Lower leg skin (tissue), 4 donors: Measurements from ENCODE around the gene CELF5. TPM values are rescaled to one million over a fixed set of nuclear protein-coding genes. Genes with fewer than 3 reads are reported as not detected.

ENCODE experiments used
- DNase-seq, 2 donors: peaks; one replicate each; pipeline ENCODE4 v3.0.0-alpha.2; 2019; ENCODE audit warnings: low spot score in 2 of 2
- H3K4me3 ChIP-seq: fragments of 200-600 bp; sonication (generic); 2 replicates; pipeline ENCODE4 v1.5.1; 2017; ENCODE audit warnings: mild to moderate bottlenecking, low read depth; ENCODE audit not compliant: poor library complexity, severe bottlenecking
- POLR2A ChIP-seq, 2 donors: fragments of 450-650 bp; IDR thresholded peaks; one replicate each; pipeline ENCODE4 v1.6.1; 2016 to 2017; ENCODE audit warnings: antibody characterized with exemption in 2 of 2, mild to moderate bottlenecking in 1 of 2, moderate library complexity in 1 of 2
- WGBS, 2 donors: methylation state at CpG; one replicate each; pipeline ENCODE4 v1.1.5; 2018; 5-methylcytosine and 5-hydroxymethylcytosine counted together
- intact Hi-C: fragments of 100-400 bp; cut with DNase I; formaldehyde crosslinking; loops from one replicate; pipeline ENCODE4 v1.15.0; 2023; ENCODE audit warnings: low total_unique reads
- total RNA-seq, 4 donors: library from RNA; depleted of rRNA; stranded (reverse); fragments of >200 nt; gene quantifications; one replicate each; pipeline ENCODE4 v1.1.0, GENCODE V29; 2016
- TF ChIP-seq, protein P1 (sequence below), 3 donors: fragments of 450-650 bp; IDR thresholded peaks; one replicate each; pipeline ENCODE4 v1.5.1; 2016; ENCODE audit warnings: antibody characterized with exemption in 3 of 3, mild to moderate bottlenecking in 3 of 3, moderate library complexity in 2 of 3

Gene CELF5
- total RNA-seq, 4 donors from 2014 or later: 0.20 to 0.39 TPM; not detected in 2

DNA sequence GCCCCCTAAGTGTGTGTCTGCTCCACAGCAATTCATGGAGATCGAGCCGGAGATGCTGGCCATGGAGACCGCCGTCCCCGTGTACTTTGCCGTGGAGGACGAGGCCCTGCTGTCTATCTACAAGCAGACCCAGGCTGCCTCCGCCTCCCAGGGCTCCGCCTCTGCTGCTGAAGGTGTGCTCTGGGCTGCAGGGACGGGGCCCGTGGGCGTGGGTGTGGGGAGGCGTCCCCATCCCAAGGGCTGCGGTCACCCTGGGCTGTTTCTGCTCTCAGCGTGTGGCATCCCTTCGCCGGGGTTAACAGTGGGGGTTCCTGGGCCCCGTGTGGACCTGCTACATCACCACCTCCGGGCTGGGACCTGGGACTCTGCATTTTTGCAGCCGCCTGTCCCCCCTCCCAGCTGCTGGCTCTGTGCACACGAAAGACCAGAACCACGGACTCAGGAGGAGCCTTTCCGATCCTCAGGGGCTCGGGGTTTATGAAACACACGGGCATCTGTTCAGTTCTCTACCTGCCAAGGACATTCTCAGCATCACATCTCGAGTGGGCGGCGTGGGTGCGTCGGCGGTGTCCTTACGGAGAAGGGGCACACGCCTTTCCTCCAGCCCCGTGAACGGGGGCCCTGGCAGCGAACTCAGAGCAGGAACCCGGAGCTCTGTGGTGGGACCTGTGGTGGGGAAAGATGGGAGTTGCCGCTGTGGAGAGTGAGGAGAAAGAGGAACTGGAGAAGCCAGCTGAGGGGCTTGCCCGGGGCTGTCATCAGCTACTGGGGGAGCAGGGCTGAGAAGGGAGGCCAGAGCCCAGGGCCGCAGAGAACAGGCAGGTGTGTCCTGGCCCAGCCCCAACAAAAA is 31.0 kb upstream of the CELF5 start:
- intact Hi-C loops: no loop called here
- 82 to 86% methylated on average over 35 to 39 of the region's 40 CpGs for WGBS, 2 donors
- no peak for DNase-seq
- TF ChIP-seq, protein P1, sequence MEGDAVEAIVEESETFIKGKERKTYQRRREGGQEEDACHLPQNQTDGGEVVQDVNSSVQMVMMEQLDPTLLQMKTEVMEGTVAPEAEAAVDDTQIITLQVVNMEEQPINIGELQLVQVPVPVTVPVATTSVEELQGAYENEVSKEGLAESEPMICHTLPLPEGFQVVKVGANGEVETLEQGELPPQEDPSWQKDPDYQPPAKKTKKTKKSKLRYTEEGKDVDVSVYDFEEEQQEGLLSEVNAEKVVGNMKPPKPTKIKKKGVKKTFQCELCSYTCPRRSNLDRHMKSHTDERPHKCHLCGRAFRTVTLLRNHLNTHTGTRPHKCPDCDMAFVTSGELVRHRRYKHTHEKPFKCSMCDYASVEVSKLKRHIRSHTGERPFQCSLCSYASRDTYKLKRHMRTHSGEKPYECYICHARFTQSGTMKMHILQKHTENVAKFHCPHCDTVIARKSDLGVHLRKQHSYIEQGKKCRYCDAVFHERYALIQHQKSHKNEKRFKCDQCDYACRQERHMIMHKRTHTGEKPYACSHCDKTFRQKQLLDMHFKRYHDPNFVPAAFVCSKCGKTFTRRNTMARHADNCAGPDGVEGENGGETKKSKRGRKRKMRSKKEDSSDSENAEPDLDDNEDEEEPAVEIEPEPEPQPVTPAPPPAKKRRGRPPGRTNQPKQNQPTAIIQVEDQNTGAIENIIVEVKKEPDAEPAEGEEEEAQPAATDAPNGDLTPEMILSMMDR (IDR thresholded peaks at IDR 0.05): no peak
- TF ChIP-seq POLR2A (IDR thresholded peaks at IDR 0.05): no peak
- H3K4me3 ChIP-seq: no peak overlapping the region

DNA sequence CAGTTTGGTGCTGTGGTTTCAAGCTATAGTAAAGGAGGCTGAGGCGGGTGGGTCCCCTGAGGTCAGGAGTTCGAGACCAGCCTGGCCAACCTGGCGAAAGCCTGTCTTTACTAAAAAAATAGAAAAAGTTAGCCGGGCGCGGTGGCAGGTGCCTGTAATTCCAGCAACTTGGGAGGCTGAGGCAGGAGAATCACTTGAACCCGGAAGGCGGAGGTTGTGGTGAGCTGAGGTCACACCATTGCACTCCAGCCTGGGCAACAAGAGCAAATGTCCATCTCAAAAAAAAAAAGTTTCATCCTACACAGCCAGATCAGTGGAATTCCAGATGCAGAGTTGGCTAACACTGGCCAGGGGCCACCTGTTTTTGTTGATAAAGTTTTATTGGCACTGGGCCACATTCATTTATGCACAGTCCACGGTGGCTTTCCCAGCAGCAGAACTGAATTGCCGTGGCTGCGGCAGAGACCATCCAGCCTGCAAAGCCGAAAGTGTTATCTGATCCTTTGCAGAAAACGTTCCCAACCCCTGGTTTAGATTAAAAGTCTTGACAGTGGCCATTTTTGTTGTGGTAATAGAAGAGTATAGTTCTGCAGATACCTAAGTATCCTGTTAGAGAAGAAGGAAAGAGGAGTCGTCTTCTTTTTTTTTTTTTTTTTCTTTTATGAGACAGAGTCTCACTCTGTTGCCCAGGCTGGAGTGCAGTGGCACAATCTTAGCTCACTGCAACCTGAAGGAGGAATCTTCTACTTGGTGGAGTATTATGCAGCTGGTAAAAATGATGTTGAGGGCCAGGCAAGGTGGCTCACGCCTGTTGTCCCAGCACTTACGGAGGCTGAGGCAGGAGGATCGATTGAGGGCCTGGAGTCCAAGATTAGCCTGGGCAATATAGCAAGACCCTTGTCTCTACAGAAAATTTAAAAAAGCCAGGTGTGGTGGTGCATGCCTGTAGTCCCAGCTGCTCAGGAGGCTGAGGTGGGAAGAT is 30.1 kb upstream of the CELF5 start:
- 87 to 92% methylated on average over 17 of the region's 17 CpGs for WGBS, 2 donors
- DNase-seq: no peak
- TF ChIP-seq, protein P1 (IDR thresholded peaks at IDR 0.05): no peak
- TF ChIP-seq POLR2A (IDR thresholded peaks at IDR 0.05): no peak
- intact Hi-C loops: no loop called here
- H3K4me3 ChIP-seq: no peak overlapping the region

DNA sequence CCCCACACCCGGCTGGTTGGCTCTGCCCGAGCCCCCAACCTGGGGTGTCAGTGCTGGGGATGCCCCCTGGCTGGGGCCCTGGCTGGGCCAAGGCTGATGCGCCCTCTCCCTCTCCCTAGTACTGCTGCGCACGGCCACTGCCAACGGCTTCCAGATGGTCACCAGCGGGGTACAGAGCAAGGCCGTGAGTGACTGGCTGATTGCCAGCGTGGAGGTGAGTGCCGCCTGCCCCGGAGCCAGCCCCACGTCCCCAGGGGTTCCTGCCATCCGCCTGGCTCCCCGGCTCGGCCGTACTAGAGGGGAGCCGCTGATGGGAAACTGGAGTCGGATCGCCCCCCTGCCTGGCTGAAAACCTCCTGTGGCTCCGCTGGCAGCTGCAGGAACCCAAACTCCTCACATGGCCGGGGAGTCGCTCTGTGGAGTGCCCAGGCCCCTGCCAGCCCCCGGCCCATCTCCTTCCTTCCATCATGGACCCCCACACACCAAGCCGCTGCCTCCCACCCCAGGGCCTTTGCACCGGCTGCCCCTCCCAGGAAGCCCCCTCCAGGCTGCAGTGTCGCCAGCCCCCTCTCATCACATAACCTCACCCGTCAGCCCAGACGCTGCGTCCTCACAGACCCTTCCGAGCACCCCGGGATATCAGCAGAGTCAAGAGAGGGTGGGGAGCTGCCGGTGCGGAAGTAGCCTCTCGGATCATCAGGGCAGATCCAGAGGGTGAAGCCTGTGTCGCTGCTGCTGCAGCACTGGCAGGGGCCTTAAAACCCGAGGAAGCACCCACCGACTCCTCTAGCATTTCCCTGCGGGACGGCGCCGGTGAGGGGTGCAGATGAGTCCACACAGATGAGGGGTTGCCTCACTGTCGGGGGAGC is 28.2 kb upstream of the CELF5 start:
- intact Hi-C loops: no loop called here
- no peak for DNase-seq
- 91 to 95% methylated on average over 29 to 38 of the region's 42 CpGs for WGBS, 2 donors
- TF ChIP-seq, protein P1 (IDR thresholded peaks at IDR 0.05): no peak
- no peak for TF ChIP-seq POLR2A (IDR thresholded peaks at IDR 0.05)
- H3K4me3 ChIP-seq: no peak overlapping the region

DNA sequence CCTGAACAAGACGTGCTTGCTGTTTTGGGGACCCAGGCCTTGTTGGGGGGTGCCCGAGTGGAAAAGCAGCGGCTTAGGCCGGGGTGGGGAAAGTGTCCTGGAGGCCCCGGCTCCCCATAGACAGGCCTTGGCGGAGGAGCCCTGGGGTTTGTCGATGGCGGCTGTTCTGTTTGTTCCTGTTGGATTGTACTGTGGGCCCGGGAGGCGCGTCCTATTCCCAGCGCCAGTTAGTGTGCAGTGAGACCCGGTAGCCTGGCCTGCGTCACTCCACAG is 27.6 kb upstream of the CELF5 start:
- no peak for DNase-seq
- WGBS, 2 donors: 94 to 98% methylated on average over 12 to 14 of the region's 14 CpGs
- TF ChIP-seq, protein P1 (IDR thresholded peaks at IDR 0.05): no peak
- no peak for TF ChIP-seq POLR2A (IDR thresholded peaks at IDR 0.05)
- intact Hi-C loops: no loop called here
- H3K4me3 ChIP-seq: no peak overlapping the region

DNA sequence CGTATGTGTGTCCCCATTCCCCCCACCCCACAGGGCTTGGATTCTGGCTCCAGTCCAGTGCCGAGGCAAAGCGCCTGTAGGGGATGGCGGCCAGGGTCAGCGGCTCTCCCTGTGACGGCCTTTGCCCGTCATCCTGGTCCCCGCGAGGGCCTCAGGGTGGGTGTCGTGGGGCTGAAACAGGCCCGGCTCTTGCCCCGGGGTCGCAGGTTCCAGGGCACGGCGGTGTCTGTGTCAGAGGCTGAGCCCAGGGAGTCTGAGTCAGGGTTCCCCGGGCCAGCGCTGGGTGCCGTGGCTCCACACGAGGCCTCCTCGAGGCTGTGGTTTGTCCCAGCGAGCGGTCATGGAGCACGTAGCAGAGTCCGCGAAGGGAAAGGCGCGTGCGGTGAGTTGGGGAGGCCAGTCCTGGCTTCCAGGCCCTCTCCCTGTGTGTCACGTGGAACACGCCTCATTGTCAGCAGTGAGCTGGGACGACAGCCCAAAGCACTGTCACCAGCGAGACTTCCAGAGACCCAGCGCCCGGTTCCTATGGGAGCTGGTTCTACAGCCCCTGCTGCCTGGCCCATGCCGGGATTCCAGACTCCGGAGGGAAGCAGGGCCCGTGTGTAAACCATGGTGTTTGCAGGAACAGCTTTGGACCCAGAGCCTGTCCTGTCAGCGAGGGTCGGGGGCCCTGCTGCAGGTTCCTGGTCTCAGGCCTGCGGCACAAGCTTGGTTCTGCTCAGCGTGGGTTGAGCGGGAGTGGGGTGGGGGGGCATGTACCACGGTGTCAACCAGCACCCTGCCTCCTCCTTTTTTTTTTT is 25.4 kb upstream of the CELF5 start:
- 89 to 91% methylated on average over 36 to 43 of the region's 43 CpGs for WGBS, 2 donors
- intact Hi-C loops: no loop called here
- TF ChIP-seq, protein P1 (IDR thresholded peaks at IDR 0.05): no peak
- no peak for TF ChIP-seq POLR2A (IDR thresholded peaks at IDR 0.05)
- no peak overlapping the region for H3K4me3 ChIP-seq
- DNase-seq: no peak
